GM21723 (cell line): Measurements from ENCODE around the gene ADAMTS8.

Experiments
- ATAC-seq: cut with Tn5 transposase; IDR thresholded peaks from one replicate; pipeline ENCODE4 v1.9.1; 2021; ENCODE audit warnings: mild to moderate bottlenecking, moderate library complexity; ENCODE audit not compliant: unreplicated experiment

Gene ADAMTS8

DNA sequence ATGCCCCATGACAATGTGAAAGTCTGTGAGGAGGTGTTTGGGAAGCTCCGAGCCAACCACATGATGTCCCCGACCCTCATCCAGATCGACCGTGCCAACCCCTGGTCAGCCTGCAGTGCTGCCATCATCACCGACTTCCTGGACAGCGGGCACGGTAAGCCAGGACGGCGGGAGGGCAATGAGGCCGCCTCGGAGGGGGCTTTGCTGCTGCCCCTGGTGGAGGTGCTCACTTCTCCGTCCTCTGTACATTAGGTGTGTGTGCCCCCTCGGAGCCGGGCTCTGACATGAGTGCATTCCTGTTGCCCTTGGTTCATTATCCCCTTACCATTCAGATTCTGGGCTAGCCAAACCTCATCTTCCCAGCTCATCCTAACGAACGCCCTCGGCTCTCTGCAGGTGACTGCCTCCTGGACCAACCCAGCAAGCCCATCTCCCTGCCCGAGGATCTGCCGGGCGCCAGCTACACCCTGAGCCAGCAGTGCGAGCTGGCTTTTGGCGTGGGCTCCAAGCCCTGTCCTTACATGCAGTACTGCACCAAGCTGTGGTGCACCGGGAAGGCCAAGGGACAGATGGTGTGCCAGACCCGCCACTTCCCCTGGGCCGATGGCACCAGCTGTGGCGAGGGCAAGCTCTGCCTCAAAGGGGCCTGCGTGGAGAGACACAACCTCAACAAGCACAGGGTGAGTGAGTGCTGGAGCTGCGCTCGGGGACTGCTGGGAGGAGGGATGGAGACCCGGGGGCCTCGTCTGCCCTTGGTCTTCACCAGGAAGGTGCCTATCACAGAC lies 33.9 kb upstream of the ADAMTS8 start:
- no peak for ATAC-seq

DNA sequence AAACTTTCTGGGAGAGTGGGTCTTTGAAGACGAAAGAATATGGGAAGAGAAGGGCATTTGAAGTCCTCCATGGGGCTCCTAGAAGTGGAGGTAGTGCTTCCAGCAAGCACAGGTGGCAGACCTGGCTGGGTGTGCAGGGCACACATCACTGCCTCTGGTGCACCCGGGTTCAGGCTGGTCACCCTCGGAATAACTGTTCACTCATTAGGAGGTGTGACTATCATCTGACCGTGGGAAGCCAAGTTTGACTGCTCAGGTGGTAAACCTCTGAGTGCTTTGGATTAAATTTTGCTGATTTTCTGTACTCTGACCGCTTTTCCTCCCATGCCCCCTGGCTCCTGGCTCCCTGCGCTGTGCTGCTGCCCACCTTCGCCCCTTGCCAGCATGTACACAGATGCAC lies 31.1 kb upstream of the ADAMTS8 start:
- ATAC-seq: no peak

DNA sequence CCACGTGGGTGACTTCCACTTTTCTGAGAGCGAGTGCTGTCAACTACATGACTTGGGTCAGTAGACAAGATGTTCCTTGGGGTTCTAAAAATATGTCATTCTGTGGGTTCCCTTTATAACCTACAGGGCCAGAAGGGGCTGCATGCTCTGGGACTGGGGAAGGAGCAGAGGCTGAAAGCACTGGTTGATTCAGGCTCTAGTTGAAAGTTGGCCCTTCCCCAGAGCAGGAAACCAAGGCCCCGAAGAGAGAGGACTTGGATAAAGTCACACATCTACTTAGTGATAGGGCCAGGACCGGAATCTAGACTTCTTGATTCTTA lies 30.0 kb upstream of the ADAMTS8 start:
- no peak for ATAC-seq

DNA sequence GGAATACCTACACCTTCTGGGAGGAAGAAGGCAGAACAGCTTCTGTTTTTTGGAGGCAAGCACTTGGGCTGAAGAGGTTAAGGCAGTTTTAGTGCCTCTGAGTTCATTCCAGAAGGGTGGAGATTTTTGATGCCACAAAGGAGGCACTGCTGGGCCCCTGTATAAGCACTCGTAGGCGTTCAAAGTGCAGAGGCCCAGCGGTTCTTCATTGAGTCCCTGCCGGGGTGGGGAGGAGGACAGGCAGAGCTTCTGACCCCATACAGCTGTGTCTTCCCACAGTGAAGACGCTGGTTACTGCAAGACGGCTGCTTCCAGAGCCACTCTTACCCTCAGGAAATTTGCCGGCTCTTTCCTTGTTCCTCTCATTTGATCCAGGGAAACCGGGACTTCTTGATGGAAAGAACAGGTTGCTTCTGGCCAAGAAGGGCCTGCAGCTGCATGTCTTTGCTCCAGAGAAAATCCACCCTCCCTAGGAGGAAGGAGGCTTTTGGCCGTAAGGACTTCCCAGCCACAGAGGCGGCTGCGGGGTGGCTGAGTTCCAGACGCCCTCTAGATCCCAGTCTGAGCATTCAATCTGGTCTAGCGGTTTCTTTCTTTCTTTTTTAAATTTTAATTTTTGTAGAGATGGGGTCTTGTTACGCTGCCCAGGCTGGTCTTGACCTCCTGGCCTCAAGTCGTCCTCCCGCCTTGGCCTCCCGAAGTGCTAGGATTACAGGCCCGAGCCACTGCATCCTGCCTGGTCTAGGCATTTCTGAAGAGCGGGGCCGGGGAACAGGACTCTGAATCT lies 29.4 kb upstream of the ADAMTS8 start:
- no peak for ATAC-seq

DNA sequence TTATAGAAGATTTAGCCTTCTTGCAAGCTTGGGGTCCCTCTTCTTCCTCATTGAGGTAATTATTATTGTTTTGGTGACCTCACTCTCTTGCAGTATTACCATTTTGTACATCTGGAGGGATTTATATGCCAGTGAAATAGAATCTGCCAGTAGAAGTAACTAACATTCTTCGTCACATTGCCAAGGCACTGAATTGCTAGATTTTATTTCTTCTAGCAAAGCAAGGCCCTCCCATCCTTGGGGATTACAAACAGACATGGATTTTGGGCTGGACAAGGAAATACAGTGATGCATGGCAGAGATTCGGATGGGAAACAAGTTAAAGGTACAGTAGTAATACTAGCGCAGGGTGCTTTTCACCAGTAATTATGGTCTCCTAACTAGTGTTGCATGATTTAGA lies 27.9 kb upstream of the ADAMTS8 start:
- no peak for ATAC-seq

DNA sequence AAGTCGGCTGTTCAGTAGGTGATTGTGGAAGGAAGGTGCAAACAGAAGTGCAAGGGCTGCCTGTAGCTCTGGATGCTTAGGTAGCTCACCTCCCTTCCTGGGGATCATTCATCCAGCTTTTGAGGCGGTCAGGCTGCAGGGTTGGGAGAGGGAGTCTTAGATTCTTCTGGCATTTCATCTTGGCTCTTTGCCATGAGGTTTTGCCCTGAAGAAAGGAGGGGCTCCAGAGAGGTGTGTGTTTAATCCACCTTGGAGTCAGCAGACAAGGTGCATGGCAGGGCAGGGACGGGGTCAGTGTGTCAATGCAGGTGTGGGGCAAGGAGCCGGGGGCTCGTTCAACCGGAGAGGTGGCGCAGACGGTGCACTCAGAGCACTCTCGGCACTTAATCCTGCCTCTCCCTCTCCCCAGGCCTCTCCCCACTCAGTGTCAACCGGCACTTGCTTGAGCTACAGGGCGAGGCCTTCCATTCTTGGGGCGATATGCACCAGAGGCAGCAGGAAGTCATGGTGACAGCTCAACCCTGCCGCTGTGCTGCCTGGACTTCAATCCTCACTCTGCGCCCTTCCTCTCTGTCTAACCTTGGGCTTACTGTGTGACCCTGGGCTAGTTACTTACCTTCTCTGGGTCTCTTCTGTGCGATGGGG lies 27.2 kb upstream of the ADAMTS8 start:
- ATAC-seq: no peak

DNA sequence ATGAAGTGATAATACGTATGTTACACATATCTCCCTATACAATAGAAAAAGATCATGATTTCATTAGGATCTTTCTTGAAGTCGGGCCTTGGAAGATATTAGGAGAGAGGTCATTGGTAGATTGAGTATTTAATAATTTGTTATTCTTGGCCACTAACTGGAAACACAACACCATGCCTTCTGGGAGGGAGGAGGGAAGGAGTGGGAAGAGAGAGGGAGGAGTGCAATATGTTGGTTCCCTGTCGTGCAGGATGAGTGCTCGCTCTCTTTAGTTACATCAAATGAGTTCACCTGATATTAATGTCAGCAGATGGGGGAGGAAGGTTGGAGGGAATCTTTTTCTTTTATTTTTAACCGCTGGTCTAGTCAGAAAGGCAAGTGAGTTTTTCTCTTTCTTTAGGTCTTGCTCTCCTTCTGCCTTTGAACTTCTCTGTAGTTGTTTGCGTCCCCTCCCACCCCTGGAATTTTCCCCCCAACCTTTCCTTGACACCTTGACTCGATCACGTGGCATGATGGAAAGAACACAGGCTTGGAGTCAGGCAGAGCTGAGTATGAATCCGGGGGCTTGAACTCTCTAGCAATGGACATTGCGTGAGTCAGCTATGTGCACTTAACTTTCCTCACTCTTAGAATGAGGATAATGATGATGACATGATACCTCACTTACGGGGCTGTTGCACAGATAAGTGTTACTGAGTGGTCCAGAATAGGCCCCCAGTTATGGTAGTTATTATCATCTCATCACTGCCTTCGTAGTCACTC lies 26.3 kb upstream of the ADAMTS8 start:
- no peak for ATAC-seq

DNA sequence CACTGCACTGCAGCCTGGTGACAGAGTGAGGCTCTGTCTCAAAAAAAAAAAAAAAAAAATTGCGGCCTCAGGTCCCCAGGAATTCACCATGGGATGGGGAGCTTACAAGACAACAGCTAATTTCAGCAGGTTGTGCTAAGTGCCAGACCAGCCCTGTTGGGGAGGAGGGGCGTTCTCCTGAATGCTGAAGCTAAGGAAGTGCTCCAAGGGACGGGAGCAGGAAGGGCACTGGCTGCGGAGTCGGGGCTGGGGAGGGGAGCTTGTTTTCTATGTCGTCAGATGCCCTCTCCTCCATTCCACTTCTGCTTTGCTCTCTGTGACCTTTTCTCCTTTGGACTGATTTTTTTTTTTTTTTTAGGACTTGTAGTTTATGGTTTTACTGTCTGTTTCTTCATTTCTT lies 24.5 kb upstream of the ADAMTS8 start:
- no peak for ATAC-seq

DNA sequence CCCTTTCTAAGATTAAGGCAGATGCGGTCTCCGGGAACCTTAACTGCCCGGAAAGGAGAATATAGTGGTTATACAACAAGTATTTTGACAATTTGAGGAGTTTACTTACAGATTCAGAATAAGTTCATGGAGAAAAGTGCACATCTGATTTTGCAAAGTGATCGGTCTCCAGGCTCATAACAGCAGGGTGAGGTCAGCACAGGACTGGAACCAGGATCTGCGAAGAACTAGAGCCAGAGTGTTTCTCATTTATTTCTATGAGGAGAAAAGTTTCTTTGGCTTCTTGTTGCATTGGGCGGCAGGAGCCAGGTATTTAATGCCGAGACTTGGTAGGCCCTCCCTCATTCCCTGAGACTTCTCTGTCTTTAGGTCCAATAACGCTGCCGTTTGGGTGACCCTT lies 23.8 kb upstream of the ADAMTS8 start:
- ATAC-seq: no peak

DNA sequence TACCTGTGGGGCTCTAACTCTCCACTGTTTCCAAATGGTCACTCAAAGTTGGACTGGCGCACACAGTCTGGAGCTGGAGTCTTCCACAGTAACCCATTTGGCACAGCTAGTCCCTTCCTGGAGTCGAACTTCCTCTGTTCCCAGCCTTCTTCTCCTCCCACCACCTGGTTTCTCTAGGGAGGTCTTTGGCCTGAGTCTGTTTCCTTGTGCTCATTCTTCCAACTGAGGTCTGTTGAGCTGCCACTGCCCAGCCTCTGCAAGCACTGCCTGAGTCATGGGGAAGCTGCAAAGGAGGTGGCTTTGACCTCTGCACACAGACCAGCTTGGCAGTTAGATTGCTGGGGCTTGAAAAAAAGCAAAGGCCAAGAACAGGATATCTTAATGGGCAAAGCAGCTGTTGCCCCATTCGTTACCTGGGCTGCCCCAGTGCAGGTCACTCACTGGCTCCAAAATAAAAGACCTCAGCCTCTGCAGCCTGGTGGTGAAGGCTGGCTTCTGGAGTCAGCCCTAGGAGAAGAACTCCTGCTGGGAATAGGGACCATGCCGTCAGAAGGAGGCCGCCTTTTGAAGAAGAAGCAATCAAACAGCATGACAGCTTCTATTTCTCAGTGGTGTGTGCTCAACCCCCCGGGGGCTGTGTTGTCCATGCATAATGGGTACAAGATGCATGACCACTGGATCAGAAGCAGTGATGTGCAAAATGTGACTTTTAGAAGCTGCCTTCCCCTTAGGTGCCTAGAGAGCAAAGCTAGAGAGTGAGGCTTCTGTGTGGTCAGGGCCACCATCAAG lies 23.0 kb upstream of the ADAMTS8 start:
- ATAC-seq: no peak

DNA sequence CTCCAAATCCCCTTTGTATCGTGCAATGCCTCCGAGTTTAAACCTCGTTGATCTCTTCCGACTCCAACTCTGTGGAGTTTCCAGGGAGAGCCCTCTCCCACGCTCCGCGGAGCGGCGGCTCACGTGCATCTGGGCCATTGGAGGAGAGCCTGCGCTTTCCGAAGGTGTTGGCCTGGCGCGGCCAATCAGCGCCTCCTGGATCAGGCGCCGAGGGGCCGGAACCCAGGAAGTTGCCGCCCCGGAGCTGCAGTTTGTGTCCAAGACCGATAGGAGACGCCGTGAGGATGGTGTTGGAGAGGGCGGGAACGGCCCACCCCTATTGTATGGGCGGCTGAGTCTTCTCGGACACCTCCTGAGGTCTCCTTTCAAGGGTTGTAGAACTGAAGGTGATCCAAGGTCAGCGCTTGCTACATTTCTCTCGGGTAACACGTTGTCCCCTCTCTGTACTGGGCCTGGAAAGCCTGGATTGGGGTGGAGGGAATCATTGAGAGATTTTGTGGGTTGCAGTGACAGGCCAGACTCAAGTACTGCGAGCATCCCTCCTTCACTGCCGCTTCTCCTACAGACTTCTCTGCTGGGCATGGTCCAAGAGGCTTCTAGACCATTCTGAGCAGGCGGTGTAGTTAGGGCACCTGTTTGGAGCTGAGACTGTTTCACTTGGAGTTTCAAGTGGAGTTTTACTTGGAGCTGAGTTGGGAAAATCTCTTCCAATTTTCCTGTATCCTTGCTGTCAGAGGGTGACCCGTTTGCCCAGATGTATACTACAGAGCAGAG lies 21.8 kb upstream of the ADAMTS8 start:
- no peak for ATAC-seq

DNA sequence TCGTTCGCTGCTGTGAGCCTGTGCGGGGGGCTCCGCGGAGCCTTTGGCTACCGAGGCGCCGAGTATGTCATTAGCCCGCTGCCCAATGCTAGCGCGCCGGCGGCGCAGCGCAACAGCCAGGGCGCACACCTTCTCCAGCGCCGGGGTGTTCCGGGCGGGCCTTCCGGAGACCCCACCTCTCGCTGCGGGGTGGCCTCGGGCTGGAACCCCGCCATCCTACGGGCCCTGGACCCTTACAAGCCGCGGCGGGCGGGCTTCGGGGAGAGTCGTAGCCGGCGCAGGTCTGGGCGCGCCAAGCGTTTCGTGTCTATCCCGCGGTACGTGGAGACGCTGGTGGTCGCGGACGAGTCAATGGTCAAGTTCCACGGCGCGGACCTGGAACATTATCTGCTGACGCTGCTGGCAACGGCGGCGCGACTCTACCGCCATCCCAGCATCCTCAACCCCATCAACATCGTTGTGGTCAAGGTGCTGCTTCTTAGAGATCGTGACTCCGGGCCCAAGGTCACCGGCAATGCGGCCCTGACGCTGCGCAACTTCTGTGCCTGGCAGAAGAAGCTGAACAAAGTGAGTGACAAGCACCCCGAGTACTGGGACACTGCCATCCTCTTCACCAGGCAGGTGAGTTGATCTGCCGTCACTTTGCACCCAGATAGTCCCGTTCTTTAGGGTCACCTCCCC lies 21.0 kb upstream of the ADAMTS8 start:
- no peak for ATAC-seq

DNA sequence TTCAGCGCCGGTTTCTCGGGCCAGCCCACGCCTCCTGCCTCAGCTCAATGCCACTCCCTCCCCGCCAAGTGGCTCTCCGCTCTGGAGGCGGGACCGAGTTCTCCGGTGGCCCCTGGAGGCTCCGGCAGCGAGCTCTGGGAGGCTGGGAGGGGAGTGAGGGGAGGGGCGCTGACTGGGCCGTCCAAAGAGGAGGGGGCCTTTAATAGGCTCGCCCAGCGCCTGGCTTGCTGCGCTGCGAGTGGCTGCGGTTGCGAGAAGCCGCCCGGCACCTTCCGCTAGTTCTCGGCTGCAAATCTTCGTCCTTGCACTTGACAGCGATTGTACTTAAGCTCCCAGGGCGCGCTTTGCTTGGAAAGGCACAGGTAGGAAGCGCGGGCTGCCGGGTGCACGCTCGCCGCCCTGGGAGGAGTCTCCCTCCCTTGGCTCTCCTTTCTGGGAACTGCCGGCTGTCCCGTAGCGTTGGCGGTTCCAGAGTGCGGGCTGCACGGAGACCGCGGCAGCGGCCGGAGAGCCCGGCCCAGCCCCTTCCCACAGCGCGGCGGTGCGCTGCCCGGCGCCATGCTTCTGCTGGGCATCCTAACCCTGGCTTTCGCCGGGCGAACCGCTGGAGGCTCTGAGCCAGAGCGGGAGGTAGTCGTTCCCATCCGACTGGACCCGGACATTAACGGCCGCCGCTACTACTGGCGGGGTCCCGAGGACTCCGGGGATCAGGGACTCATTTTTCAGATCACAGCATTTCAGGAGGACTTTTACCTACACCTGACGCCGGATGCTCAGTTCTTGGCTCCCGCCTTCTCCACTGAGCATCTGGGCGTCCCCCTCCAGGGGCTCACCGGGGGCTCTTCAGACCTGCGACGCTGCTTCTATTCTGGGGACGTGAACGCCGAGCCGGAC lies 20.3 kb upstream of the ADAMTS8 start, which contains the start of gene ADAMTS15:
Gene ADAMTS15 (plus strand): TSS at position 230 of the 894 bp plus-strand sequence. CDS start 329 bp downstream, at position 559.
- no peak for ATAC-seq

DNA sequence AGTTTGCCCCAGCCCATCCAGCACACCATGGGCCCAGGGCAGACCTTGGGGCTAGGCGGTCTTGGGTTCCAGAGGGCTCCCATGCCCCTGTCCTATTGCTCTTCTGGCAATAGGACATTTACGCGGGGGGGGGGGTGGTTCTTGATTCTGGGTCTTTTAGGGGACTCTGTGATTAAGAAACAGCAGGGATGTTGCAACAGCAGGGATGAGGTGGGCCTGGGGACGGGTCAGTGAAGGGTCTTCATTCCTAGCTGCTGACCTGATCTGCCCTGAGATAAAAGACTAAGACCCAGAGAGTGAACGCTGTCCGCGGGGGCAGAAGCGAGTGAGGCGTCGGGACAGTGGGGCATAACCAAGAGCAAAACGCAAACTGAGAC lies 19.6 kb upstream of the ADAMTS8 start:
- no peak for ATAC-seq

DNA sequence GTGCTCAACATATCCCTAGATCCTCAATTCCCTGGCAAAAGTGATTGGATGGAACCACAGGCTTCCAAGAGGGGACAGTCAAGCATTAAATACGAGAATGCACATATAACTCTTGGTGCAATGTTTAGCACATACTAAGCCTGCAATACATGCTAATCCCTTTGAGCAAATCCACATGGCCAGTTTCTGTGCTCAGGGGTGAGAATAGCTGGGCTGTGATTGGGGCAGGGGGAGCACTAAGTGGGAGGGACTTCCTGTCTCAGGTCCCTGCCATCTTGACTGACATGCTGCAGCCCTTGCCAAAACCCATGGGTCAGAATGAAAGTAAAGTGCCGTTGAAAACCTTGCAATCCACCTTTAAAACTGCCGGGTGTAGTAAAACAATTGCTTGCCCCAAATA lies 17.4 kb upstream of the ADAMTS8 start:
- ATAC-seq: no peak

DNA sequence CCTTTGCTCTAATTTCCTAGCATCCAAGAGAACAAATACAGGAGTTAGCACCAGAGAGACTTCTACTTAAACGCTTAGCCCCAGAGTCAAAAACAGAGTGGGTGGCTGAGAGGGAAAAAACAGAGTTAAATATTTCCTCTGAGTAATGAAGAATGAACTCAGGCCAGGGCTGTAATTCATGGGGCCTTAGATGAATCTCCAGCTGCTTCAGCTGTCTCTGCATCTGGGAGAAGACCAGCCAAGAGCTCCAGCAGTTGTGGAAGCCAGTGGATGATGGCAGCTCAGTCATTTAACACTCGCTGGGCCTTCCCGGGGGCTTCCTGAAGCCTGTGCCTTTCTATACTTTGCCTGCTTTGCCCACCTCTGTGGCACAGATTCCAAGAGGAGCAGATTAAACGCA lies 14.3 kb upstream of the ADAMTS8 start:
- no peak for ATAC-seq

DNA sequence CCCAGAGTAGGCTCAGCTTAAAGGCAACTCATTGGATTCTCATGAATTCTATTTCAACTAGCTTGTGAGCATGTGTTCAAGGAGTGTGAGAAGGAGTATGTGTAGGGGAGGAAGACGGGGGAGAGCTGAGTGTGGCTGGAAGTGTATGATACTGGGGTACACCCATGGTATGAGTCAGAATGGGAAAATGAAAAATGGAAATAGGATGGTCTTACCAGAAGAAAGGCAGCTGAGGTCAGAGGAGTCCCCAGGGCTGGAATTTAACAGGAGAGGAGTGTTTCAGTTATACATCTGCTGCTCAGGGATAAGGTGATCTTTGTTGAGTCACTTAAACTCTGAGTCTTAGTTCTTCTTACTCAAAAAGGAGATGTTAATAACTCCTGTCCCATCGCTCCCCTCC lies 13.3 kb upstream of the ADAMTS8 start:
- no peak for ATAC-seq

DNA sequence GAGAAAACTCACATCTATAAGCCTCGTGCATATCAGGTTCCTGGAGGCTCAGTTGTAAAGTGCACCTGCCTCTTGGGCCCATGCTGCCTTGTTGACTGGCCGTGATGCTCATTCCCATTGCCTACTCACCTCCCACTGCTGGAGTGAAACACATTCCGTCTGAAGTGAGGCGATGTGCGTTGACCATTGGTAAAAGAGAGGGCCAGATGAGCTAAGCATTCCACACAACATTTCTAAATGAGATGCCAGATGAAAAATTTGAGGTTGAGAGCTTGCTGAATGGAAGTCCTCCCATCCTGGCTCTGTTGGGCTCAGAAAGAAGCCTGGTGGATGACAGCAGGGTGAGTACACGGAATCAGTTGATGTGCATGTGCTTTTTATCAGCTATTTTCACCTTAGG lies 11.5 kb upstream of the ADAMTS8 start:
- ATAC-seq: no peak
